Liver (tissue), 3 donors: ENCODE results near the gene GUCY2D.

Experiments used
- GABPA ChIP-seq, 2 donors: IDR thresholded peaks in 1 of 2; conservative IDR thresholded peaks in 1 of 2; 2 replicates each; pipeline ENCODE4 v1.6.1; 2016; ENCODE audit warnings: antibody characterized with exemption in 2 of 2, mild to moderate bottlenecking in 1 of 2, moderate library complexity in 1 of 2
- JUND ChIP-seq, 2 donors: IDR thresholded peaks; 2 replicates each; pipeline ENCODE4 v1.6.1; 2016; ENCODE audit warnings: antibody characterized with exemption in 2 of 2
- RAD21 ChIP-seq, 2 donors: IDR thresholded peaks; 2 replicates each; pipeline ENCODE4 v1.6.1; 2016; ENCODE audit warnings: antibody characterized with exemption in 2 of 2, mild to moderate bottlenecking in 2 of 2
- RXRA ChIP-seq, 2 donors: IDR thresholded peaks; 2 replicates each; pipeline ENCODE4 v1.6.1; 2017 to 2018; ENCODE audit warnings: antibody characterized with exemption in 2 of 2, mild to moderate bottlenecking in 1 of 2
- SP1 ChIP-seq: IDR thresholded peaks from 2 replicates; pipeline ENCODE4 v1.6.1; 2018; ENCODE audit warnings: antibody characterized with exemption, mild to moderate bottlenecking
- YY1 ChIP-seq: IDR thresholded peaks from 2 replicates; pipeline ENCODE4 v1.6.1; 2016; ENCODE audit warnings: antibody characterized with exemption, mild to moderate bottlenecking
- TF ChIP-seq, protein P1 (sequence below): fragments of 150-350 bp; IDR thresholded peaks from 2 replicates; pipeline ENCODE4 v1.5.1; 2017; ENCODE audit warnings: improper control_type of control experiment, low read depth, low read length; ENCODE audit not compliant: missing input control
- TF ChIP-seq, protein P2 (sequence below): IDR thresholded peaks from 2 replicates; pipeline ENCODE4 v1.6.1; 2016; ENCODE audit warnings: antibody characterized with exemption
- TF ChIP-seq, protein P3 (sequence below): IDR thresholded peaks from 2 replicates; pipeline ENCODE4 v1.6.1; 2016; ENCODE audit warnings: antibody characterized with exemption, mild to moderate bottlenecking
- TF ChIP-seq, protein P4 (sequence below): IDR thresholded peaks from 2 replicates; pipeline ENCODE4 v1.6.1; 2016; ENCODE audit warnings: antibody characterized with exemption
- donor health status: healthy.
- donor health status: healthy.

DNA sequence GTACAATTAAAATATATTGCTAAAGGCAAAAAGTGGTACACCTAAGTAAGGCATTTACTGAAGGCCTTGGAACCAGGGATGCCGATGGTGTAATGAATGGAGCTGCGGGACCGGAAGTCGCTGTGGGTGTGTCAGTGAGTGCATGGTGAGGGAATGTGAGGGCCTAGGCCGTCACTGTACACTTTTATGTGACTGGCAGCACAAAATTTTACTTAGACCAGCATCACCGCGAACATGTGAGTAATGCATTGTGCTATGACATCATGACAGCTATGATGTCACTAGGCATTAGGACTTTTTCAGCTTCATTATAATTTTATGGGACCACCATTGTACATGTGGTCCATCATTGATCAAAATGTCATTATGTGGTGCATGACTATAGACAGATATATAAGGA is 51.2 kb downstream of the GUCY2D start:
- TF ChIP-seq, protein P1, sequence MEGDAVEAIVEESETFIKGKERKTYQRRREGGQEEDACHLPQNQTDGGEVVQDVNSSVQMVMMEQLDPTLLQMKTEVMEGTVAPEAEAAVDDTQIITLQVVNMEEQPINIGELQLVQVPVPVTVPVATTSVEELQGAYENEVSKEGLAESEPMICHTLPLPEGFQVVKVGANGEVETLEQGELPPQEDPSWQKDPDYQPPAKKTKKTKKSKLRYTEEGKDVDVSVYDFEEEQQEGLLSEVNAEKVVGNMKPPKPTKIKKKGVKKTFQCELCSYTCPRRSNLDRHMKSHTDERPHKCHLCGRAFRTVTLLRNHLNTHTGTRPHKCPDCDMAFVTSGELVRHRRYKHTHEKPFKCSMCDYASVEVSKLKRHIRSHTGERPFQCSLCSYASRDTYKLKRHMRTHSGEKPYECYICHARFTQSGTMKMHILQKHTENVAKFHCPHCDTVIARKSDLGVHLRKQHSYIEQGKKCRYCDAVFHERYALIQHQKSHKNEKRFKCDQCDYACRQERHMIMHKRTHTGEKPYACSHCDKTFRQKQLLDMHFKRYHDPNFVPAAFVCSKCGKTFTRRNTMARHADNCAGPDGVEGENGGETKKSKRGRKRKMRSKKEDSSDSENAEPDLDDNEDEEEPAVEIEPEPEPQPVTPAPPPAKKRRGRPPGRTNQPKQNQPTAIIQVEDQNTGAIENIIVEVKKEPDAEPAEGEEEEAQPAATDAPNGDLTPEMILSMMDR, result no peak
- TF ChIP-seq GABPA (IDR thresholded peaks at IDR 0.05 in 1 of 2, conservative IDR thresholded peaks at IDR 0.05 in 1 of 2) (no peak), RAD21 (IDR thresholded peaks at IDR 0.05) (no peak), SP1 (no peak), RXRA (IDR thresholded peaks at IDR 0.05) (no peak), YY1 (no peak), JUND (IDR thresholded peaks at IDR 0.05) (no peak)
- TF ChIP-seq, protein P2, sequence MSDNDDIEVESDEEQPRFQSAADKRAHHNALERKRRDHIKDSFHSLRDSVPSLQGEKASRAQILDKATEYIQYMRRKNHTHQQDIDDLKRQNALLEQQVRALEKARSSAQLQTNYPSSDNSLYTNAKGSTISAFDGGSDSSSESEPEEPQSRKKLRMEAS, result no peak
- TF ChIP-seq, protein P3, sequence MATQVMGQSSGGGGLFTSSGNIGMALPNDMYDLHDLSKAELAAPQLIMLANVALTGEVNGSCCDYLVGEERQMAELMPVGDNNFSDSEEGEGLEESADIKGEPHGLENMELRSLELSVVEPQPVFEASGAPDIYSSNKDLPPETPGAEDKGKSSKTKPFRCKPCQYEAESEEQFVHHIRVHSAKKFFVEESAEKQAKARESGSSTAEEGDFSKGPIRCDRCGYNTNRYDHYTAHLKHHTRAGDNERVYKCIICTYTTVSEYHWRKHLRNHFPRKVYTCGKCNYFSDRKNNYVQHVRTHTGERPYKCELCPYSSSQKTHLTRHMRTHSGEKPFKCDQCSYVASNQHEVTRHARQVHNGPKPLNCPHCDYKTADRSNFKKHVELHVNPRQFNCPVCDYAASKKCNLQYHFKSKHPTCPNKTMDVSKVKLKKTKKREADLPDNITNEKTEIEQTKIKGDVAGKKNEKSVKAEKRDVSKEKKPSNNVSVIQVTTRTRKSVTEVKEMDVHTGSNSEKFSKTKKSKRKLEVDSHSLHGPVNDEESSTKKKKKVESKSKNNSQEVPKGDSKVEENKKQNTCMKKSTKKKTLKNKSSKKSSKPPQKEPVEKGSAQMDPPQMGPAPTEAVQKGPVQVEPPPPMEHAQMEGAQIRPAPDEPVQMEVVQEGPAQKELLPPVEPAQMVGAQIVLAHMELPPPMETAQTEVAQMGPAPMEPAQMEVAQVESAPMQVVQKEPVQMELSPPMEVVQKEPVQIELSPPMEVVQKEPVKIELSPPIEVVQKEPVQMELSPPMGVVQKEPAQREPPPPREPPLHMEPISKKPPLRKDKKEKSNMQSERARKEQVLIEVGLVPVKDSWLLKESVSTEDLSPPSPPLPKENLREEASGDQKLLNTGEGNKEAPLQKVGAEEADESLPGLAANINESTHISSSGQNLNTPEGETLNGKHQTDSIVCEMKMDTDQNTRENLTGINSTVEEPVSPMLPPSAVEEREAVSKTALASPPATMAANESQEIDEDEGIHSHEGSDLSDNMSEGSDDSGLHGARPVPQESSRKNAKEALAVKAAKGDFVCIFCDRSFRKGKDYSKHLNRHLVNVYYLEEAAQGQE, result no peak
- TF ChIP-seq, protein P4, sequence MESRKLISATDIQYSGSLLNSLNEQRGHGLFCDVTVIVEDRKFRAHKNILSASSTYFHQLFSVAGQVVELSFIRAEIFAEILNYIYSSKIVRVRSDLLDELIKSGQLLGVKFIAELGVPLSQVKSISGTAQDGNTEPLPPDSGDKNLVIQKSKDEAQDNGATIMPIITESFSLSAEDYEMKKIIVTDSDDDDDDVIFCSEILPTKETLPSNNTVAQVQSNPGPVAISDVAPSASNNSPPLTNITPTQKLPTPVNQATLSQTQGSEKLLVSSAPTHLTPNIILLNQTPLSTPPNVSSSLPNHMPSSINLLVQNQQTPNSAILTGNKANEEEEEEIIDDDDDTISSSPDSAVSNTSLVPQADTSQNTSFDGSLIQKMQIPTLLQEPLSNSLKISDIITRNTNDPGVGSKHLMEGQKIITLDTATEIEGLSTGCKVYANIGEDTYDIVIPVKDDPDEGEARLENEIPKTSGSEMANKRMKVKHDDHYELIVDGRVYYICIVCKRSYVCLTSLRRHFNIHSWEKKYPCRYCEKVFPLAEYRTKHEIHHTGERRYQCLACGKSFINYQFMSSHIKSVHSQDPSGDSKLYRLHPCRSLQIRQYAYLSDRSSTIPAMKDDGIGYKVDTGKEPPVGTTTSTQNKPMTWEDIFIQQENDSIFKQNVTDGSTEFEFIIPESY, result no peak
